ENCODE results near the gene CD248.

The CD248 gene

DNA sequence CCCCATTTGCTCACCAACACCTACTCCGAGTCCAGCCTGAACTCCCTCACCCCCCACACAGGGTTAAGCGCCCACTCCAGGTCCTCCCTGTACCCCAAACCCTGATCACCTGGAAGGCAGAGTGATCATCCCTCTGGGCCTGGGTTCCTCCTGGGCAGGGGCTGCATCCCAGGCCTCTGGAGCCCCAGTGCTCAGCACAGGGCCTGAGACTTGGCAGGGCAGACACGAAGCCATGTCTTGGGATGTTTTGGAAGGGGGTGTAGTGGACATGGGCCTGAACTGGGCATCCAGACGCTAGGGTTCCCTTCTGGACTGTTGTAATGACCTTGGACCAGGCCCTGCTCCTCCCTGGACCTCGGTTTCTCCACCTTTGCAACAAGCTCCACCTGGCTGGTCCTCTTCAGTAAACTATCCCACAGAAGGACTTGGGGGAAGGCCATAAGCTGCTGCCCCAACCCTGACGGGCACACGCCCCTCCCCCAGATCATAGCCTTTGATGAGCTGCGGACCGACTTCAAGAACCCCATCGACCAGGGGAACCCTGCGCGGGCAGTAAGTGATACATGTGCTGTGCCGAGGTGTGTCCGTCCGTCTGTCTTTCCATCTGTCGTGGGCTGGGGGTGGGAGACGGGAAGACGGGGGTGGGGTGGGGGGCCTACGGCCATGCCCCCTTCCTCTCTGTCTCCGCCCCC, 34.9 kb downstream of the CD248 start:
- TF ChIP-seq, protein P1, sequence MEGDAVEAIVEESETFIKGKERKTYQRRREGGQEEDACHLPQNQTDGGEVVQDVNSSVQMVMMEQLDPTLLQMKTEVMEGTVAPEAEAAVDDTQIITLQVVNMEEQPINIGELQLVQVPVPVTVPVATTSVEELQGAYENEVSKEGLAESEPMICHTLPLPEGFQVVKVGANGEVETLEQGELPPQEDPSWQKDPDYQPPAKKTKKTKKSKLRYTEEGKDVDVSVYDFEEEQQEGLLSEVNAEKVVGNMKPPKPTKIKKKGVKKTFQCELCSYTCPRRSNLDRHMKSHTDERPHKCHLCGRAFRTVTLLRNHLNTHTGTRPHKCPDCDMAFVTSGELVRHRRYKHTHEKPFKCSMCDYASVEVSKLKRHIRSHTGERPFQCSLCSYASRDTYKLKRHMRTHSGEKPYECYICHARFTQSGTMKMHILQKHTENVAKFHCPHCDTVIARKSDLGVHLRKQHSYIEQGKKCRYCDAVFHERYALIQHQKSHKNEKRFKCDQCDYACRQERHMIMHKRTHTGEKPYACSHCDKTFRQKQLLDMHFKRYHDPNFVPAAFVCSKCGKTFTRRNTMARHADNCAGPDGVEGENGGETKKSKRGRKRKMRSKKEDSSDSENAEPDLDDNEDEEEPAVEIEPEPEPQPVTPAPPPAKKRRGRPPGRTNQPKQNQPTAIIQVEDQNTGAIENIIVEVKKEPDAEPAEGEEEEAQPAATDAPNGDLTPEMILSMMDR (IDR thresholded peaks at IDR 0.05), result no peak

DNA sequence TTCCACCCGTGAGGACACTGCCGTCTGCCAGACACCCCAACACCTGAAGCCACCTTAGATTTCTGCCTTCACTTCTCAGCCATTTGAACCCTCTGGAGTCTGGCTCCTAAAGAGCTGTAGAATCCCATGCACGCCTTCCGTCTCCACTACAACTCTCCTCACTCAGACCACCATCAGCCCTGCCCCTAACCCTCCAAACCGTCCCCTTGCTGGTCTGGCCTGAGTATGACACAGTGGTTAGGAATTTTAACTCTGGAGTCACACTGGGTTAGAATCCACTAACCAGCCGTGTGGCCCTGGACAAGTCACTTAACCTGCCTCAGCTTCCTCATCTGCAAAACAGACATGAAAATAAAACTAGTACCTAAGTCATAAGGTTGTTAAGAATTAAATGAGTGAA, 35.8 kb downstream of the CD248 start:
- TF ChIP-seq, protein P1 (IDR thresholded peaks at IDR 0.05), result no peak

DNA sequence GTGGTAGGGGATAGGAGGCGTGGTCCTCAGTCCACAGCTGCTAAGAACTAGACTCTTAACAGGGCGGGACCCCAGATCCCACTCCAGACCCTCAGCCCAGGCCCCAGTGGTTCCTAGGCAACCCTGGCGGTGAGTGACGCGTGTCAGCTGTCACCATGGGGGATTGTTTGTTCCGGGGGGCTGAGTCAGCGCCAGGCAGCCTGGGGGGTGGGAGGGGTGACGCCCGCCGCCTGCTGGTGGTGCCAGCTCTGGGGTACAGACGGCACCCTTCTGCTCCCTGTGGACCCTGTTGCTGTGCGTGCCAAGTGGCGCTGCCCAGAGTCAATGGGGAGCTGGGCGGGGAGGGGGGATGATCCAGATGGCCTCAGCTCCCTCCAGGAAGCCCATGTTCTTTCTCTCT, 36.4 kb downstream of the CD248 start:
- TF ChIP-seq, protein P1 (IDR thresholded peaks at IDR 0.05), result no peak

DNA sequence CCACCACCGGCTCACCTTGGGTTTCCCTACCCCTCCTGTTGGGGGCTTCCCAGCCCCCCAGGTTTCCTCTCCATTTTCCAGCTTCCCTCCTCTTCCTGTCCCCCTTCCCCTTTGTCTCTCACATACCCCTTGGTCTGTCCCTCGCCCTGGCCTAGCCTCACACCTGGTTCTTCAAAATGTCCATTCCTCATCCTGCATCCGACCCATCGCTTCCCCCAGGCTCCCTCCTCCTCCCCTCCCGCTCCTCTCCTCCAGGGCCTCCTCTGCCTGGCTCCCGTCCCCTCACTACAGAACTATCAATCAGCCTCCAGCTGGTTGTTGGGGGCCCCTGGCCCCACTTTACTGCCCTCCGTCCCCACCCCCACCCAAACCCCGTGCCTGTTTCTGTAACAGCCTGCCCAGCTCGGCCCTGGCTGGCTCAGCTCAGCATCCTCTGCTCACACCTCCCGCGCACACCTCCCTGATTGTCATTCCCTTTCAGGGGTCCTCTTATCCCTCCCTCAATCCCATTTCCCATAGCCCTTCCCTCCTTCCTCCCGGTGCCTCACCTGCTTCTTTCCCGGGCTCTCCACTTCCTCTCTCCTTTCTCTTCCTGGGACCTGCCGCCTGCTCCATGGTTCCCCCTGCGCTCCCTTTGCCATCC, 37.6 kb downstream of the CD248 start:
- TF ChIP-seq, protein P1 (IDR thresholded peaks at IDR 0.05), result no peak

DNA sequence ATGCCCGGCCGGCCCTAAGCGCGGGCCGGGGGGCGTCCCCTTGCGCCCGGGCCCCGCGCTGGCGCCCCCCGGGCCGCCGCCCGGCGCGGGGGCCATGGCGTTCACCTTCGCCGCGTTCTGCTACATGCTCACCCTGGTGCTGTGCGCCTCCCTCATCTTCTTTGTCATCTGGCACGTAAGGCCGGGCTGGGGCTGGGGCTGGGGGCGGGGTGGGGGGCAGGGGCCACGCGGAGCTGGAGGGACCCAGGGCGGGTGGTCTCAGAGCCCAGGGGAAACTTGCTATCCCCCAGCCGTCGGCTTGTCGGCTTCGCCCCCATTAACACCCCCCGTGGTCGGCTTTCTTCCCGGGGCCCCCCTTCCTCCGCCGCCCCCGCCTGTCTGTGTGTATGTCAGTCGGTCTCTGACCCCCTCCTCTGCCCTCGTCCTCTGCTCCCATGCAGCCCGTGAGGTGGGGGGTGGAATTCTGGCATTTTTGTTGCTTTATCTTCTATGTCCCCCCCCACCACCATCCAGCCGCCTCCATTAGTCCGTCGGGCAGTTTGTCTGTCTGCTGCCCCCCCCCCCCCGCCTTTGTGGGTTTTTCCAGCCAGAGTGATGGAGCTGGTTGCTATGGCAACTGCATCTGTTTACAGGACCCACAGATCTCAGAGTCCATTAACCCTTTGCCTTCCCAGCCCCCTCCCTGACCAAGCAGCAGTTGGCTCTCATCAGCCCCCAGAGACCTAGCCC, 38.3 kb downstream of the CD248 start:
- TF ChIP-seq, protein P1 (IDR thresholded peaks at IDR 0.05), result no peak

DNA sequence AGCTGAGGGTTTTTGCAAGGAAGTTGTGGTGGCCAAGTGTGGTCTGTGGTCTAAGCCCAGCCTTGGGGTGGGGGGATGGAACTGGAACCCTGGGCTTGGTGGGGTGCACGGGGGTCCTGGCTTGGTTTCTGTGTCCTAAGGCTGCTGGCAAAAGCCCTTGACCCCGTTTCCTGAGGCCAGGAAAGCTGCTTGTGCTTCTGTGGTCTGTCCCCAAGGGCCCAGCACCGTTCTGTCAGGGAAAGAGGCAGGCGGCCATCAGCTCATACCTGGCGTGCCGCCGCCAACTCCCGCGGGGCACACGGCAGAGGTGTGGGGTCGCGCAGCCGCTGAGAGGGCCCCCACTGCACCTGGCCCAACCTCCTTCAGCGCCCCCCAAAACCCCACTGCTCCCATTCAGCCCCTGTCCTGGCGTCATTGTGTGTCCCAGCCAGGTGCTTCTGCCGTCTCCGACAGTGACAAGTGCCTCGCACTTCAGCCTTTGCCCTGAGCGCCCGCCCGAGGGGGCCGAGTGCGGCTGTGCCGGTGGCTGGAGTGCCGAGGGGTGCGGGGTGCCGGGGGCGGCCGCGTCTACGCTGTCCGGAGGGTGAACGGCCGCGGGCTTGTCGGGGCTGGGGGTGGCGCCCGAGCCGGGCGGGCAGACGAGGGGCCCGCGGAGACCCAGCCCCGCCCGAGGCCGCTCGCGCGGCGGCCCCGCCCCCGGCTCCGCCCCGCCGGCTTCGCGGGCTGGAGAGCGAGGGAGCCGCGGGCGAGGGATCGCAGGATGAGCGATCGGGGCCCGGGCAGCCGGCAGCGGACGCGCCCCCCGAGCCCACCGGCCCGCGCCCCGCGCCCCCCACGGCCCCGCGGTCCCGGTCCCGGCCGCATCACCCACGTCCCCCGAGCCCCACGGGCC, 39.1 kb downstream of the CD248 start, which contains the start of gene CNIH2:
Gene CNIH2, plus strand, starts transcription at position 705 of the 892 bp plus-strand sequence. CDS start 282 bp downstream, outside the sequence.
- TF ChIP-seq, protein P1 (IDR thresholded peaks at IDR 0.05), result no peak

Measured in LNCAP (cell line).